BLaER1 treated with 17β-estradiol and CSF1 and Interleukin-3, amounts not matched to agents 10 nM and 100 nM (cell line): Measurements from ENCODE around the gene ERAL1.
A peak's percentile ranks its signal among the peaks of the same experiment; 100 is the strongest.

ENCODE experiments used
- H3K27ac ChIP-seq, 11 experiments: shearing (Covaris generic); formaldehyde crosslinking; 2 replicates each; pipeline ENCODE4 v1.8.1; 2022
- H3K27me3 ChIP-seq, 11 experiments: shearing (Covaris generic); formaldehyde crosslinking; 2 replicates each; pipeline ENCODE4 v1.8.1; 2022
- H3K36me3 ChIP-seq, 11 experiments: shearing (Covaris generic); formaldehyde crosslinking; 2 replicates each; pipeline ENCODE4 v1.8.1; 2022
- H3K4me1 ChIP-seq, 10 experiments: shearing (Covaris generic); formaldehyde crosslinking; 2 replicates each; pipeline ENCODE4 v1.8.1; 2022
- H3K4me2 ChIP-seq, 11 experiments: shearing (Covaris generic); formaldehyde crosslinking; 2 replicates each; pipeline ENCODE4 v1.8.1; 2022
- H3K4me3 ChIP-seq, 10 experiments: shearing (Covaris generic); formaldehyde crosslinking; 2 replicates each; pipeline ENCODE4 v1.8.1; 2022
- H3K9ac ChIP-seq, 11 experiments: shearing (Covaris generic); formaldehyde crosslinking; 2 replicates each; pipeline ENCODE4 v1.8.1; 2022
- H3K9me3 ChIP-seq, 11 experiments: shearing (Covaris generic); formaldehyde crosslinking; replicated peaks in 1 of 11; 2 replicates each; pipeline ENCODE4 v1.8.1; 2022
- H4K20me1 ChIP-seq, 11 experiments: shearing (Covaris generic); formaldehyde crosslinking; 2 replicates each; pipeline ENCODE4 v1.8.1; 2022
- Cebpa-rat ChIP-seq, 11 experiments: shearing (Covaris generic); IDR thresholded peaks; 2 replicates each; pipeline ENCODE4 v1.8.1; 2022

Gene ERAL1

DNA sequence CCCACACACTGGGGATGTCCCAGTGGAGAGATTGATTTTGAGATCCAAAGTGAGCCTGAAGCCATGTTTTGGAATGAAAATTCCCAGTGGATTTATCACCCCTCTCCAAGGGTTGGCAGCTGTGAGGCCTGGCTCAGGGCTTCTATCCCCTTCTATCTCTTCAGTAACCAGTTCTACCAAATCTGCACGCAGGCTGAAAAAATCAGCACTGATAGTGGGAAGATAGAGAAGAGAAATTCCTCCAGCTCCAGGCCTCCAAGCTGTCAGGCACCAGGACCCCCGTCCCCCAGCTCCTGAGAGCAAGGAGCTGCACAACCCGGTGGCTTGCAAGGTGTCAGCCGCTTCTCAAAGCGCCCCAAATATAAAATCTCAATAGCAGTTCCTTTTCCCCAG lies 41.7 kb downstream of the ERAL1 start:
- peak overlapping the region; percentile 82 to 91 (median 88) for H3K9ac ChIP-seq
- peaks cover 0 to 9% (median 0%) of the 10 kb centered on the region in 11 experiments; a peak in 4 of 22 replicates for H4K20me1 ChIP-seq
- no peaks in the 10 kb centered on the region for H3K9me3 ChIP-seq
- H3K4me2 ChIP-seq: peak overlapping the region; percentile 84 to 99 (median 92)
- H3K27ac ChIP-seq: peak overlapping the region in 10 of 11 experiments; percentile 75 to 91 (median 87); a peak in 21 of 22 replicates
- peaks cover 0 to 26% (median 12%) of the 10 kb centered on the region in 11 experiments; a peak in 9 of 22 replicates for H3K36me3 ChIP-seq
- no peak for TF ChIP-seq Cebpa-rat (IDR thresholded peaks at IDR 0.05)
- peak overlapping the region; percentile 79 to 94 (median 90) for H3K4me3 ChIP-seq
- no peaks in the 10 kb centered on the region for H3K27me3 ChIP-seq
- H3K4me1 ChIP-seq: peaks cover 79 to 91% (median 82%) of the 10 kb centered on the region in 10 experiments

- no peak for TF ChIP-seq Cebpa-rat (IDR thresholded peaks at IDR 0.05)
- Histone ChIP-seq H3K9me3 (no peaks in the 10 kb centered on the region), H3K4me2 (peak within 1 kb of the TSS; percentile 84 to 99 (median 92)), H3K4me1 (peaks cover 78 to 91% (median 82%) of the 10 kb centered on the region in 10 experiments), H3K27ac (peak within 1 kb of the TSS; percentile 70 to 91 (median 87)), H3K27me3 (no peaks in the 10 kb centered on the region), H3K4me3 (peak within 1 kb of the TSS; percentile 79 to 94 (median 90)), H3K36me3 (peaks cover 0 to 26% (median 9%) of the 10 kb centered on the region in 11 experiments; a peak in 8 of 22 replicates), H3K9ac (peak within 1 kb of the TSS; percentile 82 to 91 (median 88)), H4K20me1 (peaks cover 0 to 7% (median 0%) of the 10 kb centered on the region in 11 experiments; a peak in 2 of 22 replicates)
These were observed 42.3 kb downstream of the ERAL1 start, which contains the start of gene FLOT2 for GRCh38 chr17:28896884-28897768. FLOT2 (minus strand) TSS chr17:28897733; CDS start chr17:28897574, 159 bp downstream.

DNA sequence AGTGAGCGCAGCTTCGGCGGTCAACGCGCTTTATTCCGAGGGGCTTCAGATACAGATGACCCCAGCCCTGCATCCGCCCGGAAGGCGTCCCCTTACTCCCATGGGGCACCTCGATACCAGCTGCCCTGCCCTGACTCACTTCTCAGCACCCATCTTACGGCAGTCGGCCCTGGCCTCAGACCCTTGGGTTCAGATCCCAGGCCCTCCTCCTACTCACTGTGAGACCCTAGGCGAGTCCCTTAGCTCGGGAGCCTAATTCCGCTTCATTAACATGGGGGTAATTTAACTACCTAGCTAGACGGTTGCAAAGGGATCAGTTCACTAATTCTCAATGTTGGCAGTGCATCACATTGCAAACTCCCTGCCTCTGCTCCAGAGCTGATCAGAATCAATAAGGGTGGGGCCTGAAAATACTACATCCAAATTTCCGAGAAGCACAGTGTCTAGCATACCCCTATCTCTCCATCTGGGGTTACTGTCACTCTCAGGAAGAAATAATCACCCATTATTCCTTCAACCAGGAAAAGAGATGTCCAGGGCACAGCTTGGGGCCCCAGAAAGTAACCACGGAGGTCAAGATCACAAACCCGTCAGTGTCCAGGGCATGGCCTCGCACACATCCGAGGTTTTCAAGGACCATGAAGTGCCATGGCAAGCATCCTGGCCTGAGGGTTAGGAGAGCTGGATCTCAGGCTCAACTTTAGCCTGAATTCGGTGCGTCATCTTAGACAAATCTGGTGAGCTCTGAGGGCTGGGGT lies 43.1 kb downstream of the ERAL1 start:
- H3K9ac ChIP-seq: peak overlapping the region; percentile 82 to 91 (median 88)
- peaks cover 70 to 83% (median 74%) of the 10 kb centered on the region in 10 experiments for H3K4me1 ChIP-seq
- H3K27ac ChIP-seq: peak overlapping the region; percentile 70 to 91 (median 87); a peak in 21 of 22 replicates

DNA sequence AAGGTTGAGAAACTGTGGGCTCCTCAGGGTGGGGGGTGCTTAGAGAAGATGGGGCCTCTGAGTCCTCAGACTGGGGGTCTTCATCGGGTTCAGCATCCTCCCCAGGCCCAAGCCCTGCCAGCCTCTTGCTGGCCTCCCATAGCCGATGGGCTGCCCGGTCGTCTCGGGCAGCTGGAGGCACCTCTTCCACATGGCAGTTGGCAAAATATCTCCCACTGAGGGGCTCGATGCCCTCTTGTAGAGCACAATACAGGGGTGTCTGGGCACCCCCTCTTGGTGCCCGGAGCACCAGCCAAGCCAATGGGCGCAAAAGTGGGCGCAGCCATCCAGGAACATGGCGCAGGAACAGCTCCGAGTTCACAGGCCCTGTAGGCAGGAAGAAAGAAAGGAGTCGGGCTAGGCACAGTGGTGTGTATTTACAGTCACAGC lies 43.7 kb downstream of the ERAL1 start:
- peak overlapping the region; percentile 84 to 99 (median 92) for H3K4me2 ChIP-seq
- peaks cover 0 to 13% (median 0%) of the 10 kb centered on the region in 11 experiments; a peak in 5 of 22 replicates for H4K20me1 ChIP-seq
- no peaks in the 10 kb centered on the region for H3K27me3 ChIP-seq
- no peak for TF ChIP-seq Cebpa-rat (IDR thresholded peaks at IDR 0.05)
- H3K4me1 ChIP-seq: peaks cover 69 to 83% (median 74%) of the 10 kb centered on the region in 10 experiments
- H3K36me3 ChIP-seq: peaks cover 0 to 26% (median 9%) of the 10 kb centered on the region in 11 experiments; a peak in 8 of 22 replicates
- peak overlapping the region in 9 of 11 experiments; percentile 83 to 91 (median 87); a peak in 17 of 22 replicates for H3K27ac ChIP-seq
- H3K9me3 ChIP-seq: no peaks in the 10 kb centered on the region
- H3K9ac ChIP-seq: peak overlapping the region; percentile 82 to 91 (median 88); a peak in 11 of 22 replicates
- peak overlapping the region in 2 of 10 experiments; percentile 92; a peak in 4 of 20 replicates for H3K4me3 ChIP-seq

More for the DNA sequence above, 43.1 kb downstream of the ERAL1 start:
- no peaks in the 10 kb centered on the region for H3K27me3 ChIP-seq
- H3K4me2 ChIP-seq: peak overlapping the region; percentile 84 to 99 (median 92)
- H3K36me3 ChIP-seq: peaks cover 0 to 26% (median 9%) of the 10 kb centered on the region in 11 experiments; a peak in 8 of 22 replicates
- H4K20me1 ChIP-seq: peaks cover 0 to 8% (median 0%) of the 10 kb centered on the region in 11 experiments; a peak in 2 of 22 replicates
- peak overlapping the region; percentile 79 to 94 (median 90) for H3K4me3 ChIP-seq
- no peaks in the 10 kb centered on the region for H3K9me3 ChIP-seq
- no peak for TF ChIP-seq Cebpa-rat (IDR thresholded peaks at IDR 0.05)

GRCh38 chr17:28899212-28899815 lies 44.5 kb downstream of the ERAL1 start:
- Histone ChIP-seq H3K9me3 (no peaks in the 10 kb centered on the region), H4K20me1 (peaks cover 0 to 21% (median 4%) of the 10 kb centered on the region in 11 experiments; a peak in 6 of 22 replicates), H3K36me3 (peaks cover 0 to 26% (median 9%) of the 10 kb centered on the region in 11 experiments; a peak in 8 of 22 replicates), H3K27me3 (no peaks in the 10 kb centered on the region), H3K4me3 (no peak overlapping the region), H3K4me2 (peak overlapping the region in 6 of 11 experiments; percentile 90 to 98 (median 92); a peak in 8 of 22 replicates), H3K27ac (no peak overlapping the region; a peak in 1 of 22 replicates), H3K4me1 (peaks cover 63 to 82% (median 74%) of the 10 kb centered on the region in 10 experiments), H3K9ac (peak overlapping the region in 1 of 11 experiments; percentile 22; a peak in 1 of 22 replicates)
- no peak for TF ChIP-seq Cebpa-rat (IDR thresholded peaks at IDR 0.05)

DNA sequence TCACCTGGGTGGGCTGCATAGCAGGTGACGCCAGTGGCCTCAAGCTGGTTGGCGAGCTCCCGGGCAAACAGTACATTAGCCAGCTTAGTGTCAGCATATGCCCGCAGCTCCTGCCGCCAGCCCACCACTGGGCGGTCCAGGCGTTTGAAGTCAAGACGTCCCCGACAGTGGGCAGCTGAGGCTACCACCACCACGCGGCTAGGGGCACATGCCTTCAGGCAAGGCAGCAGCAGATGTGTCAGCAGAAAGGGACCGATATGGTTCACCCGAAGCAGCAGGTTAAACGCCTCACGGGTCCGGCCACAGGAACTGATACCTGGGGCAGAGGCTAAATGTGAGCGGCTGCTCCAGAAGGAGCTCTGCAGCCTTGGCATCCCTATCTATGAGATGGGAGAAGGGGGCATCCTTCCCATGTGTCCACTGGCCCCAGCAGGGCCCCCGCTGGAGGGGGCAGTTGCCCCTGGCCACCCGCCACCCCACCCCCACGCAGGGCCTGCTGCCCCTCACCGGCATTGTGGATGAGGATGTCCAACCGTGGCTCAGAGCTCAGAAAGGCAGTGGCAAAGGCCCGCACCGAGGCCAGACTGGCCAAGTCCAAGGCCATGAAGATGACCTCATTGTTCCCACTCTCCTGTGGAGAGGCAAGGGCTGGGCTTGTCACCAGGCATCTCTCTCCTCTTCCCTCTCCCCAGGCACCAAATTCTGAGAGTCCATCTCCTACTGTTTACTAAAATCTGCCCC lies 46.3 kb downstream of the ERAL1 start:
- Histone ChIP-seq H3K9ac (peak overlapping the region; percentile 78 to 93 (median 87); a peak in 20 of 22 replicates), H3K4me3 (peak overlapping the region; percentile 72 to 82 (median 80); a peak in 19 of 20 replicates)
- TF ChIP-seq Cebpa-rat (IDR thresholded peaks at IDR 0.05): no peak

More for the DNA sequence above, 46.3 kb downstream of the ERAL1 start:
- peaks cover 0 to 31% (median 10%) of the 10 kb centered on the region in 11 experiments; a peak in 13 of 22 replicates for H4K20me1 ChIP-seq
- H3K9me3 ChIP-seq: no peaks in the 10 kb centered on the region
- peaks cover 44 to 65% (median 58%) of the 10 kb centered on the region in 10 experiments for H3K4me1 ChIP-seq
- peaks cover 4 to 31% (median 12%) of the 10 kb centered on the region in 11 experiments for H3K36me3 ChIP-seq
- no peaks in the 10 kb centered on the region for H3K27me3 ChIP-seq
- peak overlapping the region in 9 of 11 experiments; percentile 38 to 91 (median 83); a peak in 13 of 22 replicates for H3K27ac ChIP-seq
- peak overlapping the region; percentile 76 to 97 (median 90) for H3K4me2 ChIP-seq
